Measurements from ENCODE around the gene NELFE.

- no peak for TF ChIP-seq CTCF (IDR thresholded peaks at IDR 0.05; ENCODE audit: low read depth, low read length)
- TF ChIP-seq EZH2phosphoT487 (IDR thresholded peaks at IDR 0.05; ENCODE audit: low read depth) = no peak
Measured at GRCh38 chr6:31935021-31935420, 23.8 kb downstream of the NELFE start.
